Measurements from ENCODE around the gene HLA-E.

HLA-E gene

DNA sequence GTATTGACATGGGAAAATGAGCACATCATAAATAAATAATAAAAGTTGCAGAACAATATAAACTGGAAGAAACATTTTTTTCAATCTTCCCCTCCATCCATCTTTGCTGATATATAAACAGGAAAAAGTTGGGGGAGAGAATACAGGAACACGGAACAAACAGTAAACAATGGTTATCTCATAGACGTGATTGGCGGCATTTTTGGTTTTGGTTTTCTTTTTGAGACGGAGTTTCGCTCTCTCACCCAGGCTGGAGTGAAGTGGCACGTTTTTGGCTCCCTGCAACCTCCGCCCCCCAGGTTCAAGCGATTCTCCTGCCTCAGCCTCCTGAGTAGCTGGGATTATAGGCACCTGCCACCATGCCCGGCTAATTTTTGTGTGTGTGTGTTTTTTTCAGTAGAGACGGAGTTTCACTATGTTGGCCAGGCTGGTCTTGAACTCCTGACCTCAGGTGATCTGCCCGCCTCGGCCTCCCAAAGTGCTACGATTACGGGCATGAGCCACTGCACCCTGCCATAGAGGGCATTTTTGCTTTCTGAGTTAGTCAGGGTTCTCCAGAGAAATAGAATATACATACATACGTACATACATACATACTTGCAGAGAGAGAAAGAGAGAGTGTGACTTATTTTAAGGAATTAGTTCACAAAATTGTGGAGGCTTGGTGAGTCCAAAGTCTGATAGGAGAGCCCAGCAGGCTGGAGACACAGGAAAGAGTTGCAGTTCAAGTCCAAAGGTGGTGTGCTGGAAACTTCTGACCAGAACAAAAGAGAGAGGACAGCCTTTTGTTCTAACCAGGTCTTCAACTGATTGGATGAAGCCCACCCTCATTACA lies 44.4 kb downstream of the HLA-E start:
- in situ Hi-C loops (cut with MboI; ENCODE audit: low sequenced_read_pairs) = loop anchor here (5.0 kb wide), 1 partner anchor 36 kb away; no protein-coding TSS in a partner anchor

DNA sequence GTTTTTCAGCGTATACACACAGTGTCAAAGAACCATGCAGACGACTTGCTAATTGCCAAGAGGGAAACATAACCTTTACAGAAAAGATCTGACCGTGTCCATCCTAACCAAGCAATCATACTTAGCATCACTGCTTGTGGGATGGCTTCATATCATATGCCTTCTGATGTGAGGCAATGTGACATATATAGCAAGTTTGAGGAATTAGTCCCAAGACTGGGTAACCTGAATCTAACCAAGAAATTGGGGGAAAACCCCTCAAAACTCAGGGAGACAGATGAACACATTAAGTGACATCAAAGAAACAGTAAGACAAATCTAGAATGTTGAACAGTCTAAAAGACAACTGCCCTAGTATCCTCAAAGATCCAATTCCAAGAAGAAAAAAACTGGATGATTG lies 48.6 kb downstream of the HLA-E start:
- in situ Hi-C loops (cut with MboI; ENCODE audit: low sequenced_read_pairs) = no loop called here

DNA sequence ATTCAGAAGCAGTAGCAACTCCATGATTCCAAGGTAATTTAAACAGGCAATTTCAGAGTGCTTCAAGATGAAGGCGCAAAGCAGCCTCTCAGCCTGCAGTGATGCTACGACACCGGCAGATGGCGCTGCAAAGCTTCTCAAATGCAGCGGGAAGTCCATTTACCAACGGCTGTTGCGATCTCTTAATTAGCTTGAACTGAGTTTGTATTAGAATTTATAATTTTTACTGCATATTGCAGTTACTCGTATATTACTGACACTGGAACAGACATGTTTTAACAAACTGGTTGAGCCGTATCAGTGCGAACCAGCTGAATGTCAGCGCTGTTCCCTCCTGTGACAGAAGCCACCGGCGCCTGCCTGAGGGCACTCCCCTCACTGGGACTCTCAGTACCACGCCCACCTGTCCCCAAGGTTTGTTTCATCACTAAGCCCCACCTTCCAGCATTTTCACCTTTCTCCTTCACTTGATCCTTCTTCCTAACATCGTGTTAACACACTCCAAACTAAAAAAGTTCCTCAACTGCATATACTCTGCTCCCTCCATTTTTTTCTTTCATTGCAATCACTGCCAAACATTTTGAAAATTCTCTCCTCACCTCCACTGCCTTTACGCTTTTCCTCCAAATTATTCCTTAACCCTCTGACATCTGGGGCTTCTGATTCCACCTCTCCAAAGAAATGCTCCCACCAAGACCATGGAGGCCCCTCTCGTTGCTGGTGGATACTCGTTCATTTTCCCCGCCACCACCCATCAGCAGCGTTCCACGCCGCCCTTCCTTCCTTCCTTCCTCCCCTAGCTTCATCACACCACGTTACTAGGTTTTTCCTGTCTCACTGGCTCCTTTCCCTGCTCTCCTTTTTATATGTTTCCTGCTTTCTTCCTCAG lies 52.5 kb downstream of the HLA-E start:
- in situ Hi-C loops (cut with MboI; ENCODE audit: low sequenced_read_pairs) = no loop called here

DNA sequence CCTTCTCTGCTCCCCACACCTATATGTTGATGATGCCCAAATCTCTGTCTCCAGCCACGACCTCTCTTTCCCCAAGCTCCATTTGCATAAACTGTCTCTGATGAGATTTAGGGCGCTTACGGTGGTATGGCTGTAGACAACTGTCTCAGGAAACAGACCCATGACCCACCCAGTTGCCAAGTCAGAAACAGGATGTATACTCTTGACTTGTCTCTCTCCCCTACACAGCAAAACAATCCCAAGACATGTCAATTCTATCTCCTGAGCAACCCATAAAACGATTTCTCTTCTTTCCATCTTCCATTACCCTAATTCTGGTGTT lies 53.1 kb downstream of the HLA-E start:
- in situ Hi-C loops (cut with MboI; ENCODE audit: low sequenced_read_pairs) = no loop called here

DNA sequence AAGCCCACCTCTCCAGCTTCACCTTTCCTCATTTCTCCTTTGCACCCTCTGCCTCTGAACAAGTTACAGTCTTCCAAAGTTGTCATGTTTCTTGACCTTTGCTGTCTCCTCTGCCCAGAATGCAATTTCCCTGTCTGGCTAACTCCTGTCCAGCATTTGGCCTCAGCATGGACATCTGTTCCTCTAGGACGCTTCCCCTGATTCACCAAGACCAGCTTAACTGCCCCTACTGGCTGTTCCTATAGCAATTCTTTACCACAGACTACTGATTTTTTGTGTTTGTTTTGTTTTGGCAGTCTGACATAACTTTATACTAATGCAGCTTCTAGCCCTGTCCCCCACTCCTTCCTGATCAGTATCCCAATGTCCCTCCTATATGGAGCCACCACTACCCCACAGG lies 53.6 kb downstream of the HLA-E start:
- in situ Hi-C loops (cut with MboI; ENCODE audit: low sequenced_read_pairs) = no loop called here

Data from HL-60/S4 treated with phorbol 12-myristate 13-acetate at 8.2 ng/mL for 4 days and 3 days (cell line).